NOMO-1 treated with dmso at 0.1 percent for 144 hours (cell line): ENCODE measurements around the gene RALGAPA2.

Experiments
- DNase-seq: peaks from one replicate; lab custom pipeline; 2025; ENCODE audit not compliant: unreplicated experiment; lab: John Stamatoyannopoulos, UW

The RALGAPA2 gene

DNA sequence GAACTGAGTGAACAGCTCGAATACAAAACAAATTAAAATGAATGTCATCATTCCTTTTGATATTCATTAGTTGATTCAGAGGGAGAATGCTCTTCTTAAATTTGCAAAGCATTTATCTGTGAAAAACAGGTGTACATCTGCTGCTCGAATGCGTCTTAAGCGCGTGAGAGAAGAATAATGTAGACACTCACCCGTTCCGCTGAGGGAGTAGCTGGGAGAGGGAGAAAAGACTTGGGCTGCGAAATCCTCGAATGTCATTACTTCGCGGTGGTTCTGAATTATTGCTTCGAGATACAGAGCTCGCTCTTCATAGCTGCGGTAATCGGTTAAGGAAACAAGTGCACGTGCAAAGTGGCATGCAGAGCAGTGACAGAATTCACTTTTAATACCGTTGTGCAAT is 300.6 kb downstream of the RALGAPA2 start:
- no peak for DNase-seq

DNA sequence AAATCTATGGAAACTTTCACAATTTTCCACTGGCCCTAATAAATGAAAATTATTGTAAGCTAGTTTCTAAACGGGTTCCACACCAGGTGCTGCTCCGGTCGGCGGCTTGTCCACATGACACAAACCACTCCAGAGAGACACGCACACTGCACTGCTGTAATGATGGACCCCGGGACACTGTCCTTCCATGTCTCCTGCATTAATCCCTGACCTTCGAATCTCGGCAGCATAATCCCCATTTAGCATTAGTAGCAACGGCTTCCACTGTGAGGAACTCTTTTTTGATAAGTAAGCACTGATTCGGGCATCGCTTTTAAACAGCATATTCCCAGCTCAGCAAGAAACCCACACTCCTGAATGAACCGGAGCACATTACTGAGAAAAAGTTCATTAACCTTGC is 301.0 kb downstream of the RALGAPA2 start:
- no peak for DNase-seq

DNA sequence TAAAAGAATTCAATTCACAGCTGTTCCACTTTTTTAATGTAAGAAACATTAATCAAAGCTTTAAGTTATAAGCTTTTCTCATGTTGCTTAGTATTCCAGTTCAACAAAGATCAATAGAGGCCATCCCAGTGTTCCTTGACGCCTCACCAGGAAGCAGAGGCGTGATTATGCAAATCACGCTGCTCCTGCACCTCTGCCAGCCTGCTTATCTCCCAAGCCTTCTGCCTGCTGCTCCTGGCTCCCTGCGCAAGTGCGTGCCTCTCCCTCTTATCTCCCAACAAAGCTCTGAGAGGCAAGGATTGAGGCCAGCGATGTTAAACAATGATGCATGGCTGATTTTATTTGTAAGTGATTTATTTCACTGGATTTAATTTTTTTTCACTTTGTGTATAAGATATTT is 301.8 kb downstream of the RALGAPA2 start:
- DNase-seq: no peak

DNA sequence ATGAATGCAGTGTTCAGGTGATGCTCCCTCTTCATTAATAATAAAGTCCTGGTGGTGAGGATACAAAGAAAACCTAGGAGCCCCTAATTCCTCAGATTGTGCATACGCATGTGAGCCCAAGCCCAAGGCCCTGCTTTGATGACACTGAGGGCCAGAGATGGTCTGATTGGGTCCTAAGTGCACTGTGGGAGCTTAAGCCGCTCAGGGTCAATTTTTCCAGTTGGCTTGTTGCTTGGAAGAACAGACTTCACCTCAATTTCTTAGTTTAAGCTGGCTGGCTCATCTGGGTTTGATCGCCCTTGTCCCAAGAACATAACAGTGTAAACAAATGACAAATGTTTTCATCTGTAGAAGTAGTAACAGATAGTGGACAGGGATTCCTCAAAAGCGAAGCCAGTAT is 303.1 kb downstream of the RALGAPA2 start:
- DNase-seq: no peak

DNA sequence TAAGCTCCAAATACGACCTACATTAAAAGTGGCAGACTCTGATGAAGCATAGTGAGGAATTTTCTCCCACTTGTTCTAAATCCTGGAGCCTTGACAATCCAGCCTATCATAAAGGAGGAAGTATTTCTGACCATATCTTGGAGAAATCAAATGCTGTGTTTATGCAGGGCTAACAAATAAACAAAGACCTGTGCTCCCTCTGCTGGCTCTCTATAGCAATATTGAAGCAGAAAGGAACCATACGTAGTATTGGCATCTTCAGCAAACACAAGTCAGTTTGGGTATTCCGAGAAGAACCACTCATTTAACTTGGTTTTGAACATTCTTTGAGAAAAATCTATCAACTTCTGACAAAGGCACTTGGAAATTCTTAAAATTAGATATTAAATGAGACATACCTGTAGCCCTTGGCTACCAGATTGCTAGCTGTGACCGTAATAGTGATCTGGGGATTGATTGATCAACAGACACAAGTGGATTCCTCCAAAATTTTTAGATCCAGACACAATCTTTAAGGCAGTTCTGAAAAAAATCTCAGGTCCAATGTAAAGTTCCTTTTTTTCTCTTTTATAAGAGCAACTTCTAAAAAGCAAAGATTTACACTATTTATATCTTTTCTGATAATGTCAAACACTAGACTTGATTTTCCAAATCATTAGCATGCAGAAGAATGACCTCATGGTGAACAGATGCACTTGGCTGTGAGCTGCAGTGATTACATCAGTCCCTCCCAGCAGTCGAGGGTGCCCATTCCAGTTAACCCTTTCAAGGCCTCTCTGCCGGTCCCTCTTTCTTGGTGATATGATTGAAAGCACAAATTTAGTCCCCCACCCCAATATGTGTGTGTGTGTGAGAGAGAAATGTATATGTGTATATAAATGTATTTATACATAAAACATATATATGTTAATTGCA is 304.3 kb downstream of the RALGAPA2 start:
- DNase-seq: no peak

DNA sequence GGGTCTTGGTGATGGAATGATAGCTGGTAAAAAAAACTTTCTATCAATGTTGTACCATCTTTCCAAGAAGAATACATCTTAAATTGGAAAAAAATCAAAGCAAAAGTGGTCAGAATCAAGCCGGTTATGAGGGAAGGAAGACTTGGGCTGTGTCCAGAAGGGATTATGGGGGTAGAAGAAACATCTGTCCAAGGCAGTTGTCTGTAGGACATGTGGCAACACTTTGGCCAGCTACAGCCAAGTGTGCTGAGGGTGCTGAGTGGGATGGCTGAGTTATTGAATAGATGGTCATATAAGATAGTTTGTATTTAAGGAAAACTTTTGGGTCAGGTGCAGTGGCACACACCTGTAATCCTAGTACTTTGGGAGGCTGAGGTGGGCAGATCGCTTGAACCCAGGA is 306.1 kb downstream of the RALGAPA2 start:
- DNase-seq: no peak

DNA sequence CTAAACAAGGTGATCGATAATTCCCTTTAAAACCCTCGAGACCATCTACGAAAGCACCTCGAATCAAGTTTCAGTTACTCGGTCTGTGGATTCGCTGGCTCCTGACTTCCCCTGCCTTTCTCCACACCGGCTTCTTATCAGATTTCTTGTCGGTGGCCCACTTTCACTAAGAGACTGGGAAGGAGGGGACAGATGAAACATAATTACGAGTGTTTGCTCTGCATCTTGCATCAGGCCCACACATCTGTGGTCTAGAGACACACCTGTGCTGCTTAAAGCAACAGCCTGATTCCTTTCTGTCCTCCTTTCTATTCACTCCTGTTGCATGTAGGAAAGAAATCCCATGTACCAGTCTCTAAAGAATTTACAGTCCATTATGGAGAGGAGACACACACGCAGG is 306.8 kb downstream of the RALGAPA2 start:
- DNase-seq: no peak

DNA sequence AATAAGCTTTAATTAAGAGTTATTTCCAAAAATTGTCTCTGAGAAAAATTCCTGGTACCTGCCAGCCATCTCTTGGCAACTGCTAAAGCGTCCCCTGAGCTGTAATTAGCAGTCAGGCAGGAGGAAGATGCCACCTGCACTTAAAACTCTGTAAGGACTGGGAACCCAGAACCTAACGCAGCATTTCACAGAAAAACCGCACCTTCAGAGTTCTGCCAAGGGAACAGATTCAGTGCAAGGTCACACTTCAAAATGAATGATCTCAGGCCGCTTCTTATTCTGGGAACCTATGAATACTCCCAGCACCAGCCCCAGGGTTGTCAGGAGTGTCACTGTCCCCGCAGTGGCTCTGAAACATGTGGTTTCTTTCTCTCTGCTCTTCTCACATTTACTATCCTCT is 307.8 kb downstream of the RALGAPA2 start:
- no peak for DNase-seq

DNA sequence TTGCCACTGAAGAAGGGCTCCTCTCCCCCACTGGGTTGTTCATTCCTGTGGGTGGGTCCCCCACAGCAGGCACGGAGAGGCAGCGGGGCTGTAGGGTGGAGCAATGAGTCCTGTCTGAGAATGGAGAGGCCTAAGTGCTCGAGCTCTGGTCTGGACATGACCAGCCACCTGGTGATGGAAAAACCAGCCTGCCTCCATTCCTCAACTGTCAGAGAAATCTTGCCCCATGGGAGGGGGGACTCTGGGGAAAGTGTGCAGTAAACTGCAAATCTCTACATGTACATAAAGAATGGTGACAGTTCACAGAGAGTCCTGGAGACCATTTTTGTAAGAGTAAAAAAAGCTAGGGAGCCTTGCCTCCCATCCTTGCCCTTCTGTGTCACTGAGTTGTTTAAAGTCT is 310.5 kb downstream of the RALGAPA2 start:
- no peak for DNase-seq

DNA sequence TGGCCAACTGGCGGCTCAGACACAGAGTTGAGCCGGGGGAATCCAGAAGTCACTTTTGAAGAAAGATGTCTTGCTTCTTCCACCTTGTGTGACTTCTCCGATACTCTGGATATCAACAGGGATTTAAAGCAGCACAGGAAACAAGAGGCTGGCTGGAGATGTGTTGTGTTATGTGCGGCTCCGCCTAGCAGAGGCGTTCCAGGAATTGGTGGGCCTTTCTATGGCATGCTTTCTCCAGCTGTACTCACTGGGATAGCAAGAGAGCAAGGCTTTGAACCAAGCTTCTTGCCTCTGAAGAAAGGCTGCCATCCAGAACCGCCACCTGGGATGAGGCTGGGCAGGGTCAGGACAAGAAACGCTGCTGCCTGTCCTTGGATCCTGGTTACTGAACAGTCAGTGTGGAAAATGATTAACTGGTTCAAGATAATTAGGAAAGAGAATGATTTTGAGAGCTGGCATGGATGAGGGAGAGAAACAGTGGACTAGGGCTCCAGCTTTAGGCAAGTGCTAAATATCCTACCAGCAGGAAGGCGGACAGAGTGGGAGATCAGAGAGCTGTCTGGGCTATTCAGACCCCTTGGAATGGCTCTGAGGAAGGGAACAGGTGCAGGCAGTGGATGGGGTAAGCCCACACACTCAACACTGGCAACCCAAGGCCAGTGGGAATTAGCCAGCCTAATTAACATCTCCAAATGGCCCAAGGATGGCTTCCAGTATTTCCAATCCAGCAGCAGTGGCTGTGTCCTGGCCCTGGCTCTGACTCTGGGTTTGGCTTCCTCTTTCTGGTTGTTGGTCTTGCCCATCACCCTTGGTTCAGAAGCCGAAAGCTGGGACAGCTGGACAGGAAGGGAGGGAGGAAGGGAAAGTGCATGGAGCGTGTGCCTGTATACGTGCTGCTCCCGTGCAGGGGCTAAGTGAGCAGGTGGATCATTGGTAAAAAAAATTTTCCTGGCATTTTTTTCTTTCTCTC is 312.6 kb downstream of the RALGAPA2 start:
- DNase-seq: no peak

DNA sequence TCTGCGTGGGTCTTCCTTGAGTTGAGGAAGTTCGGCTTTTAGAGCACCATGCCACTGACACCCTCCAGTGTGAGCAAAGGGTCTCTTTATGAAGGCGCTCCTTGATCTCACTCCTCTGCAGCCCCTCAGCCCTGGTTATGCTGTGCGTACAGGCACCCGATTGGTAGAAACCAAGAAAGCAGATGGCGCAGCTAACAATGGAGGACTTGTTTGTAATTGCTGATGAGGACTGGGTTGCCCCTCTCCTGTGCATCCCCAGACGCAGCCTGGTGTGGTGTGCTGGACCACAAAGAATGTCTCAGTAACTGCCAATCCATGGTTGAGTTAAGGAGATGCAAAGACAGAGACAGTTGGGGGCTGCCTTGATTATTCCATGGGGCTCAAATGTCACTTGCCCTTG is 314.3 kb downstream of the RALGAPA2 start:
- DNase-seq: no peak

DNA sequence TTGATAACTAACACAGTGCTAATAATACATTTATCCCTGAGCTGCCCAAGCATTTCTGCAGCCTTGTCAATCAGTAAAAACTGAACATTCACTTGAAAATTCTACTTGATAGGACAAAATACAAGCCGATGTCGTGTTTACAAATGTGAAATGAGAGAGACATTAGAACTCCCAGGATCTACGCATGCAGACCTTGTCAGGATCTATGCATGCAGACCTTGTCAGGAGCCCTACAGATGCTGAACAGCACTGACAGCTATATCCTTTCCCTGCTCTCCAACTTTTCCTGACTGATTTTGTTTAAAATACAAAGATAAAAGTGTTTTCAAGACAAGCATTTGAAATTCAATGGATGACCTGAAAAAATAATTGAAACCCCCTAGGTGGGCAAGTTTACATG is 315.6 kb downstream of the RALGAPA2 start:
- DNase-seq: no peak

DNA sequence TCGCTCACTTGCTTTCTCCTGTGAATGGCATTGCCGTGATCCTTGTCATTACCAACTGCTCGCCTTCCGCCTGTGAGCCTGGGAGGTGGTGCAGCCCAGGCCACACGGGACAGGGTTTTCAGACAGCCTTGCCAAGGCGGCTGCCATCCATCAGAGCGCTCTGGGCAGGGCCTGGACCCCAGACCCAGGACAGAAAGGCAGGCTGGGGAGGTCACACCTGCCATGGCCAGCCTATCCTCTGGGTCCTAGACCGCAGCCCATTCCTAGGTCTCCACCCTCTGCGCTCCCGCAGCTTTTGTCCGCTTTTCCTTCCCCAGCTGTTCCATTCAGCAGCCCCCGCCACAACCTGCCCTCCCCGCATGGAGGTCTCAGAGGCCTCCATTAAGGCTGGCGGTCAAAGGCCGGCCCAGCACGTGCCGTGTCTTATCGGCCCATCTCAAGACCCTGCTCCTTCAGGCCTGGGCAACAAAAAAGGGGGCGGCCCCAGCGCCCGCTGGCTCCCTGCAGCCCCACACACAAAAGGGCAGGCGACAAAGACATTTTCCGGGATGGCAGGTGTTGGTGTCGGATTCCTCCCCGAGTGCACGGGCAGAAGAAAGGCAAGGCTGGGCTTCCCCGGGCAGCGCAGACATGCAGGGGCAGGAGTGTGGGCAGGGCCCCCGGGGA is 316.4 kb downstream of the RALGAPA2 start:
- no peak for DNase-seq

DNA sequence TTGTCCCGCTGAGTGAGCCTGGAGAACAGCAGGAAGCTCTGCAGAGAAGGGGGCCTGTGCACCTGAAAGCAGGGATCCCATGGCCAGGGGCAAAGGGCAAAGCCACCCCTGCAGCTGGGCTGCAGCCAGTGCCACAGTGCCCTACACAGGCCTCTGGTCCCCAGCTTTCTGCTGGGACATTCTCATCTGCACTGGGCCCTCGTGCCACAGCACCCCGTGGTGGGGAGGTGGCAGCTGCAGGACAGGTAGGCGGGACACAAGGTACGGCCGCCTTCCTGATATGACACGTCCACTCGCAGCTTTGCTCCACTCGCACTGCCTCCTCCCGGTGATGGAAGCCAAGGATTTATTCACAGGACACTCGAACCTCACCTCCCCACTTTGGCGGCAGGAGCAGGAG is 317.4 kb downstream of the RALGAPA2 start:
- no peak for DNase-seq

DNA sequence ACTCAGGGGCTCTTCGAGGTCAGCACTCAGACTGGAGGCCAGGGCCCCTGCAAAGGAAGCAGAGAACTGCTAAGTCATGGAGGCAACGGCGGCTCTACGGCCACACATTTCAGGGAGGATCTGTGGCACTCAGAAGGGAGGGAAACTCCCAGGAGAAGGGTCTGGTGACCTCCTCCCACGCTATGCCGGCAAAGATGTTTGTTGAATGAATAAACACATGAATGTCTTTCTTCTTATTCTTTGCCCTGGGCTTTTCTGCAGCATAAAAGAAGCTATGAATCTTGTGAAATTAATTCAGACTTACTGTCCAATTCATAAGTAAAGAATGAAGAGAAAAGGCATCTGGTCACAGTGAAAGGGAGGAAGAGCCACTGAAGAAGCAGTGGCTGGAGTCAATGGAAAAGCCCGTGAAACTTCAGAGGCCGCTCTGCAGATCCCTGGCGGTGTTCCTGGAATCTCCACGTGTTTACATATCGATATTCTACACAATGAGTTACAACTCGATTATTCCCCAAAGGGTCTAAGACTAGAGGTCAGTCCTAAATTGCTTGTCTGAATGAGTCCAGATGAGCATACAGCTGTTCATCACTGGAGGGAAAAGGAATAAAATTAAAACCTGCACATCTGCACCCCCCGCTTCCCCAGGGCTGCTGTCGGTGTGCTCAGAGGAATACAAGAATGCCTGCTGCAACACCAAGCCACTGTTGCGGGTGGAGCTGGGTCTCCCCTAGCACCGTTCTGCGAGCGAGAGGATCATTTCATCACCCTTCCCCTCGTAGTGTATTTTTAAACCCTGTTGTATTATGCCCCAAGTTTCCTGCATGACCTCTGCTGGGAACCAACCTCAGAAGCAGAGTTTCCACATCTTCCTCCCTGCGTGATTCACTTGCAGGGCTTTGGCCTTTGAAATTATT is 319.0 kb downstream of the RALGAPA2 start:
- peak; percentile 42 for DNase-seq

DNA sequence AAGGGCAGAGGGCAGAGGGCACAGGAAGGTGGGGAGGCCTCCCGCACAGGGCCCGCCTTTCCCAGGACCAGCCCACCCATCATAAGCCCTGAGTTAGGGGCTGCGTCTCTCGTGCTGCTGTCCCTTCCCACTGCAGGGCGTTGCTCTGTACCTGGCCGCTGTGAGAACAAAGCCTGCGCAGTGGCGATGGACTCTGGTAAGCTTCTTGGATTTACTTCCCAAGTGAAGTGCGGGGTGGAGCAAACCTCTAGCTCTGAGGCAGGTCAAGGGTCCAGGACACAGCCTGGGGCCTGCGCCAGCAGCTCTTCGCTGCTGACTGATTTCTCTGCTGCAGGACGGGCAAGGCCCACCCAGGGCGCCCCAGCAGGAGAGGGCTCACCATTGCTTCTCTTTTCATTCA is 320.7 kb downstream of the RALGAPA2 start:
- no peak for DNase-seq

DNA sequence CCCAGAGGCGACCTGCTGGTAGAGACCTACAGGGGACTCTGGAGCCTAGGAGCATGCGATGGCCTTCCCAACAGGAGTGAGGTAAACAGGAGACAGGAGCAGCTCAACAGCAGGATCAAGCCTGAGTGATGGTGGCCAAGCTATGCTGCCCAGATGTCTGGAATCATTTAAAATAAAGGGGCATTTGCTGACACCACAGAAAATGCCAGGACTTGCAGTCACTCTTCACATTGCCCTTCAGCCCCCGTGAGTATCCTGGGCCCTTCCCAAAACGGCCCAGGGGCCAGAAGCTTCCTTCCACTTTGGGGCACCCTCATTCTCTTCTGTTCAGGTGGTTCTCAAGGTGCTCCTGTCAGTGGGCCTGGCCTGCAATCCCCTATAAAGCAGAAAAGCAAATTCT is 321.3 kb downstream of the RALGAPA2 start:
- DNase-seq: no peak

DNA sequence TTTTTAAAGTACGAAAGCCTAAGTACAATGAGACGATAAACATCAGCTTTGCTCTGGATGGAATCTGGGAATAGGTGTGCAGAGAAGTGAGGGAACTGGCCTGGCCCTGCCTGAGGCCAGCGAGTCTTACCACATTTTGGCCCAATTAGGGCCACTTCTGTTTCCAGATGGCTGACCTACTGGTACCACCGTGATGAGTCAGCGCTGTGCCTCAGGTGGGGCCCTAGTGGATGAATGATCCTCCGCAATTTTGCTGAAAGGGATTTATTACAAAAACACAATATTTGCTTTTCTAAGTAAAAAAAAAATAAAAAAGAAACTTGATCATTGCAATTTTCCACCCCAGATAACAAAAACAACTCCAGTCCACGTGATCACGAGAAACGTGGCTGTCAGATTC is 322.1 kb downstream of the RALGAPA2 start:
- no peak for DNase-seq

DNA sequence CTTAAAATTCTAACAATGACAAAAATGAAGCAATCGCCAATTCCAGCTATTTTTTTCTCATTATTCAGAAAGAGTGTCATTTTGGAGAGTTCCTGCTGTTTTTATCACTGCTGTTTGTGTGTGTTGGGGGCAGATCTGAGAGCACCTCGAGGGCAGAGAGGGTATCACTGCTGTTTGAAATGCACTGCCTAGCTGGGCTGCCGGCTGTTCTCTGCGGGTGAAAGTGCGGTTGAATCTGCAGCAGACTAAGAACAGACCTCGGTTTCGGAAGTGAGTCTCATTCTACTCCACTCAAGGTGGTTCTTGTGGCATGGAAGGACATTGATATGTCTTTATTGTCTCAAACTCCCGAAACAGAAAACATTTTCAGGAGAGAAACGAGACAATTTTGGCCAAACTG is 326.3 kb downstream of the RALGAPA2 start:
- no peak for DNase-seq

DNA sequence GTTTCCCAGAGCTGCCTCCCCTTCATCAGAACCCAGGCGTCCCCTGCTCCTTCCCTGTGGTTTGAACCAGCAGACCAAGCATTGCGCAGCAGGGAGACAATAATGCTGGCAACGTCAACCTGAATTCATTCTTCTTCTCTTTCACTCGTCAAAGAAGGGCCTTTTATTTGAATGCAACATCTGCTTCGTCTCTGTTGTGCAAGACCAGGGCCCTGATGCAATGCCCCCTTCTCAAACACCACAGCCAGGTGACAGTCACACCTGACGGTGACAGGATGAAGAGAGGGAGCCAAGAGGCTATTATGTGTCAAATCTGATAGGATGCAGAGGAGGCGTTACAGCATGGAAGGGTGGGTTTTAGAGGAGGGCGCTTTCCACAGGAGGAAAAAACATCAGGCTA is 336.6 kb downstream of the RALGAPA2 start:
- no peak for DNase-seq
